ENCODE results near the gene PTPN4.

PTPN4 gene

GRCh38 chr2:119950966-119951365, 191.2 kb downstream of the PTPN4 start:
- Histone ChIP-seq H2AFZ (ENCODE audit: low read depth, low read length) (no peak overlapping the region), H3K36me3 (replicated peaks; ENCODE audit: low read depth, low read length) (peaks cover 24% of the 10 kb centered on the region), H3K4me1 (ENCODE audit: low read length) (peaks cover 8% of the 10 kb centered on the region; the same call in 1 of the 2 replicates), H4K20me1 (ENCODE audit: insufficient read depth, low read length) (no peaks in the 10 kb centered on the region), H3K4me2 (ENCODE audit: low read length) (no peak overlapping the region), H3K9me3 (ENCODE audit: insufficient read depth, low read length) (no peaks in the 10 kb centered on the region), H3K9ac (ENCODE audit: low read length) (no peak overlapping the region), H3K27me3 (ENCODE audit: low read depth, low read length) (no peaks in the 10 kb centered on the region), H3K4me3 (ENCODE audit: low read length) (no peak overlapping the region), H3K79me2 (ENCODE audit: low read length) (no peaks in the 10 kb centered on the region), H3K27ac (ENCODE audit: low read length) (no peak overlapping the region)
- TF ChIP-seq, protein P1, sequence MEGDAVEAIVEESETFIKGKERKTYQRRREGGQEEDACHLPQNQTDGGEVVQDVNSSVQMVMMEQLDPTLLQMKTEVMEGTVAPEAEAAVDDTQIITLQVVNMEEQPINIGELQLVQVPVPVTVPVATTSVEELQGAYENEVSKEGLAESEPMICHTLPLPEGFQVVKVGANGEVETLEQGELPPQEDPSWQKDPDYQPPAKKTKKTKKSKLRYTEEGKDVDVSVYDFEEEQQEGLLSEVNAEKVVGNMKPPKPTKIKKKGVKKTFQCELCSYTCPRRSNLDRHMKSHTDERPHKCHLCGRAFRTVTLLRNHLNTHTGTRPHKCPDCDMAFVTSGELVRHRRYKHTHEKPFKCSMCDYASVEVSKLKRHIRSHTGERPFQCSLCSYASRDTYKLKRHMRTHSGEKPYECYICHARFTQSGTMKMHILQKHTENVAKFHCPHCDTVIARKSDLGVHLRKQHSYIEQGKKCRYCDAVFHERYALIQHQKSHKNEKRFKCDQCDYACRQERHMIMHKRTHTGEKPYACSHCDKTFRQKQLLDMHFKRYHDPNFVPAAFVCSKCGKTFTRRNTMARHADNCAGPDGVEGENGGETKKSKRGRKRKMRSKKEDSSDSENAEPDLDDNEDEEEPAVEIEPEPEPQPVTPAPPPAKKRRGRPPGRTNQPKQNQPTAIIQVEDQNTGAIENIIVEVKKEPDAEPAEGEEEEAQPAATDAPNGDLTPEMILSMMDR (IDR thresholded peaks at IDR 0.05; ENCODE audit: low read depth, low read length), result no peak
- no peak for TF ChIP-seq EZH2phosphoT487 (IDR thresholded peaks at IDR 0.05; ENCODE audit: low read depth)

DNA sequence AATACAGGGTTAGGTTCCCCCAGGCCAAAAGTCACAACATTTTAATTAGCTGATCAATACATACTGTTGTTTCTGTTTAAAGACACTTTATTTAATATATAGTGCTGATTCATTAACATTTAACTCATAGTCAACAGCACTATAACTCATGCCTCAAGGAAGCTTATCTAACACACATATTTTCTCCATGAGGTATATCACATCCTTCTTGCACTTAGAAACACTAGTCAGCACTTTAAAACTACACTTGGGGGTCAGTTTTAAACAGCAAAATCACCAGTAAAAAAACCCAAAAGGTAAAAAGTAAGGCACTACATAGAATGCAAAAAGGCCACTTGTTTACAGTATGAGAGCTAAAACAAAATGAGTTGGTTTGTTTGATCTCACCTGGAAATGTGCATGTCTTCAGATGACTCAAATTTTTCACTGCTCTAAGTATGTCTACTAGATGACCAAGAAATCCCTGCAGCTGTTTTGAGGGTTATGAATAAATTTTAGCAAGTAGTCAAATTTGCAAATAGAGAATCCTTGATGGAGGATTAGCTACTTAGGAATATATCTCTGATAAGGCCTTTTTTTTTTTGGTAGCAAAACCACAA, 199.0 kb downstream of the PTPN4 start:
- H3K27ac ChIP-seq (ENCODE audit: low read length), result no peak overlapping the region
- H3K4me1 ChIP-seq (ENCODE audit: low read length), result peaks cover 3% of the 10 kb centered on the region; the same call in 1 of the 2 replicates
- no peak overlapping the region for H3K9ac ChIP-seq (ENCODE audit: low read length)
- H3K9me3 ChIP-seq (ENCODE audit: insufficient read depth, low read length), result peaks cover 3% of the 10 kb centered on the region; the same call in 1 of the 2 replicates
- TF ChIP-seq EZH2phosphoT487 (IDR thresholded peaks at IDR 0.05; ENCODE audit: low read depth), result no peak
- TF ChIP-seq, protein P1 (IDR thresholded peaks at IDR 0.05; ENCODE audit: low read depth, low read length), result no peak
- no peak overlapping the region for H3K4me3 ChIP-seq (ENCODE audit: low read length)
- no peak overlapping the region for H2AFZ ChIP-seq (ENCODE audit: low read depth, low read length)
- no peaks in the 10 kb centered on the region for H4K20me1 ChIP-seq (ENCODE audit: insufficient read depth, low read length)
- peaks cover 47% of the 10 kb centered on the region for H3K36me3 ChIP-seq (replicated peaks; ENCODE audit: low read depth, low read length)
- H3K27me3 ChIP-seq (ENCODE audit: low read depth, low read length), result no peaks in the 10 kb centered on the region
- no peaks in the 10 kb centered on the region for H3K79me2 ChIP-seq (ENCODE audit: low read length)
- no peak overlapping the region for H3K4me2 ChIP-seq (ENCODE audit: low read length)

DNA sequence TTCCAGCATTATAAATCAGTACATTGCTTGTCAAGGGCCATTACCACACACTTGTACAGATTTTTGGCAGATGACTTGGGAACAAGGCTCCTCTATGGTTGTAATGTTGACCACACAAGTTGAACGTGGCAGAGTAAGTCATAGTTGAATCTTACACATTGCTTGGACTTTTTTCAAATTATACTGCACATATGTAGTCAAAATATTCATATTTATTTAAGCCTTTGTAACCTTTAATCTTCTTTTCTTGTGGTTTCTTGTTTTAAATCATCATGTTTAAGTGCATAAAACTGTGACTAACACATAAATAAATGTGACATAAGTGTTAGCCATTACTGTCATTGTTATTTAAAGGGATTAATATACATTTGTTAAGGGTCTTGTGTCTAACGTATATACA, 201.1 kb downstream of the PTPN4 start:
- Histone ChIP-seq H3K4me2 (ENCODE audit: low read length) (no peak overlapping the region), H2AFZ (ENCODE audit: low read depth, low read length) (no peak overlapping the region), H3K9ac (ENCODE audit: low read length) (no peak overlapping the region), H3K9me3 (ENCODE audit: insufficient read depth, low read length) (peaks cover 3% of the 10 kb centered on the region; the same call in 1 of the 2 replicates), H3K36me3 (replicated peaks; ENCODE audit: low read depth, low read length) (peaks cover 35% of the 10 kb centered on the region), H3K4me3 (ENCODE audit: low read length) (no peak overlapping the region), H3K79me2 (ENCODE audit: low read length) (no peaks in the 10 kb centered on the region), H3K27ac (ENCODE audit: low read length) (no peak overlapping the region), H4K20me1 (ENCODE audit: insufficient read depth, low read length) (no peaks in the 10 kb centered on the region), H3K4me1 (ENCODE audit: low read length) (peaks cover 3% of the 10 kb centered on the region; the same call in 1 of the 2 replicates), H3K27me3 (ENCODE audit: low read depth, low read length) (no peaks in the 10 kb centered on the region)
- TF ChIP-seq EZH2phosphoT487 (IDR thresholded peaks at IDR 0.05; ENCODE audit: low read depth), result no peak
- TF ChIP-seq, protein P1 (IDR thresholded peaks at IDR 0.05; ENCODE audit: low read depth, low read length), result no peak

- Histone ChIP-seq H3K4me1 (ENCODE audit: low read length) (peaks cover 43% of the 10 kb centered on the region), H4K20me1 (ENCODE audit: insufficient read depth, low read length) (no peaks in the 10 kb centered on the region), H3K4me3 (ENCODE audit: low read length) (peak overlapping the region; percentile 46), H3K79me2 (ENCODE audit: low read length) (no peaks in the 10 kb centered on the region), H3K27ac (ENCODE audit: low read length) (peak overlapping the region; percentile 89), H3K9me3 (ENCODE audit: insufficient read depth, low read length) (no peaks in the 10 kb centered on the region), H2AFZ (ENCODE audit: low read depth, low read length) (no peak overlapping the region), H3K9ac (ENCODE audit: low read length) (peak overlapping the region; percentile 61), H3K36me3 (replicated peaks; ENCODE audit: low read depth, low read length) (peaks cover 3% of the 10 kb centered on the region), H3K4me2 (ENCODE audit: low read length) (peak overlapping the region; percentile 66), H3K27me3 (ENCODE audit: low read depth, low read length) (no peaks in the 10 kb centered on the region)
- TF ChIP-seq, protein P1 (IDR thresholded peaks at IDR 0.05; ENCODE audit: low read depth, low read length), result no peak
- no peak for TF ChIP-seq EZH2phosphoT487 (IDR thresholded peaks at IDR 0.05; ENCODE audit: low read depth)
These were observed 222.2 kb downstream of the PTPN4 start for GRCh38 chr2:119981896-119982295.

All from OCI-LY3 (cell line).